Middle frontal gyrus (tissue), 1 donor: ENCODE data around the gene SEMA3A.
"Not testable (repeated sequence)": the region's sequence is repeated elsewhere in the genome, so short reads cannot be mapped to it uniquely, and the experiment has no call there.

ENCODE experiments used
- DNase-seq: peaks from one replicate; pipeline ENCODE4 v3.0.0-alpha.2; 2015; ENCODE audit warnings: low spot score; ENCODE audit errors: extremely low spot score

The SEMA3A gene

DNA sequence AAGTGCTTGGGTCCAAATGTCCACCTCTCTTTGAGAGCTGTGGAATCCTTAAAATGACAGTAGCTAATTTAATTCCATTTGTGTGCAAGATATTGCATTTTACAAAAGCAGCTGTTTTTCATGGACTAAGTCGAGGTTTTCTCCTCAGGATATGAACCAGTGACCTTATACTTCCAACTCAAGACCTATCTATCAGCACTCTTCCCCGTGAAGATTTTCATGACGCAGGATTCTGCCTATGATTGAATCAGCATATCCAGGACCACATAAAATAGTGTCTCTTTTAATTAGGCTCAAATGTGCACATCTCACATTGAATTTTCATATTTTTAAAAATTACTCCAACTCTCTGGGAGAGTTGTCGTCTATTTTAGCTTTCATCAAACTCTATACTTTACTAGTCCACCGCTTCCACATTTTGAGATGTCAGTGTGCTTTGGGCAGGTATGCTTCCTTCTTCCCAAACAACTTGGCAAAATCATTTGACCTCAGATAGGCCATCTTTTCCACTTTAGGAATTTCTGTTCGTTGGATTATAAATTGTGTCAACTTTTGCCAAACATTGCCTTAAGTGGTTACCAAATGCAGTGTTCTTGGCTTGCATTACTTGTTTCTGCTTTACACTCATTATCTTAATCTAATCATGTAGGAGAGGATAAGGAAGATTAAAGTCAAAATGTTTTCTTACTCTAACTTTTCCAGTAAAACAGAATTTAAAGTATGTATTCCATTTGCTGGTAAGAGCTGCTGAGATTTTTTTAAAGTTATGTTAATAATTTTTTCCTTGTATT lies 39.4 kb downstream of the SEMA3A start:
- no peak for DNase-seq

DNA sequence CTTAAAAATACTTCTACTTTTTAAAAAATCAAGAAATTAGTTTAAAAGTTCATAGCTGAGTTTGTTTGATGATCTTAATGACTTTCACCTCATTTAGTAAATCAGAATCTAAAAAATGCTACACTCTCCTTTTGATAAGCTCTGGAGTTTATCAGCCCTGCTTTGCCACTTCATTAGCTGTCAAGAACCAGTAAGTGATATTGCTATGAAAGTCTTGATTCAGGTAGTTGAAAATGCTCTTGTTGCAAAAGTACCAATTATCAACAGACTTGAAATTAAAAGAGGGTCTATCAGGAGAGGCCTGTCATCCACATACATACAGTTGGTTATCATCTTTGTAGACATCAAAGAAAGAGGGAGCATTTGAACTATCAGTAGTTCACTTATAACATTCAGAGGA lies 41.6 kb downstream of the SEMA3A start:
- DNase-seq = no peak

GRCh38 chr7:84150370-84150769 lies 44.2 kb downstream of the SEMA3A start:
- not testable (repeated sequence) for DNase-seq

DNA sequence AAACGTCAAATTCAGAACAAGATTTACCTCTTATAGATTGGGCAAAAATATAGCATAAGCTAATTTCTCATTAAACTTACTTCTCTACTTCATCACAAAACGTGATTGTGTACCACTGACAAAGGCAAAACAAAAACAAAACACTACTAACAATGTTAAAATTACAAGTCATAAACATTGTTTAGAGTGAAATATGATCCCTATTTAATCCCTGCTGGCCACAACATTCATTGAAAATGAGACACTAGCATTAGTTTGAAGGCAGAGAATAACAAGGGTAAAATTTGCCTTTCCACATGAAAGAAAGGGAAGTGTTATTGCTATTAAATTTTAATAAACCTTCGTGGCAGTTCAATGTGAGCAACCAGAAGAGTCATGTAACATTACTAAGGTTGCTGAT lies 45.0 kb downstream of the SEMA3A start:
- DNase-seq = no peak

DNA sequence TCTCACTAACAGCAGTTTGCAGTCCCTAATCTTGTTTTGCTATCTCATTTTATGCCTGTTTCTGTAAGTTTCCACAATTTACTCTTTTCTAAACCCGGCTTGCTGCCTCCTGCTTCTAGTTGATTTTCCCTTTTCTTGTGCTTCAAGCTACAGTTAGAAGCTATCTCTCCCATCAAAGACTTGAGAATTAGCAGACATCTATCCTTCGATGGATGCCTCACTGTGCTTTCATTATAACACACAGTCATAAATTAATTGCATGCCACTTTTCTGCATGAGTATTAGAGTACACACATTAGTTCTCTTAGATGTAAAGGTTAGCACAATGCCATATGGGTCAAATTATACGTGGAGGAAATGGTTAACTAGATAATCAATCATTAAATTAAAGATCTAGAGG lies 48.7 kb downstream of the SEMA3A start:
- no peak for DNase-seq

GRCh38 chr7:84144935-84145334 lies 49.7 kb downstream of the SEMA3A start:
- no peak for DNase-seq

DNA sequence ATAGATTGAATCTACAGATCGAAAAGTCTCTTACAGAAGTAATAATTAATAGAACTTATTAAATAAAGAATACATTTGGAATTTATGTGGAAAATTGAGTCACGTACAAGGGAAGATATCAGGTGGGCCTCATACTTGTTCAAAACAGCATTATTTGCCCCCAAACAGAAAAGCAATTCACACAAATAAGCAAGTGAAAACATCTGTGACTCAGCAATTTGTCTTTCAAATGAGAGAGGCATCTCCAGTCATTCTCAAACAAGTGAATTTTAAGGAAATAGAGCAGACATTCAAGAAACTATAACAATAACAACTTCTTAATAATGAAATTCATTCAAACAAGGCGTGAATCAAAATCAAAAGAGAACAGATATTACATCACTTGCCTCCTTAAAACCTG lies 50.1 kb downstream of the SEMA3A start:
- DNase-seq = no peak

- DNase-seq = no peak
These were observed 51.9 kb downstream of the SEMA3A start for GRCh38 chr7:84142726-84143125.

DNA sequence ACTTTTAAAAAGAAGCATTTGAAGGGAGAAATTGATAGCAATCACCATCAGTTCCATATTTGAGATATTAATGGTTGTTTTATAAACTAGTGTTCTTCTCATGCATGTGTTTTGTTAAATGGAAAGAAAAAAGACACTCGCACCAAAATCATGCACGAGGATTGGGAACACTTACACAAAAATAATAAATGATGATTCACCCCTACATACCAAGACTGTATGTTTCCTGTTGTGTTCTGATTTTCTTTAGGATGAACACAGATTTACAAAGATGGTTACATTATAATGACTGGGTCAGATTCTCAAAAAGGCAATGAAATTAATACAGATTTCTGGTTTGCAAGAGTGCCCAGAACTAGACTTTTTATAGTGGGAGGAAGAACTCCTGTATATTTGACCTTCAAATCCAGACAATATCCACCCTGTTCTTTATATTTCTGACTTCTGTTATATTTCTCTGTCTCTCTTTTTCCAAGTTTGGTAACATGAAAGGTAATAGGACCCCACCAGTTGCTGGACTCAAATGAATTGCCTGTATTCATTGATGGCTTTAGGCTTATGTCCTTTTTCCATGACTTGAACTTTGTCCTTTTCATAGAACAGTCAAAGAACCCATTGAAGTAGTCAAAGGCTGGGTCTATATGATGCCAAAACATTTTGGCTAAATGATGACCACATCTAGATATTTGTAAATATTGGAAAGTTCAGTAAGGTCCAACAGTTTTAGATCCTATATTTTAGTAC lies 54.4 kb downstream of the SEMA3A start:
- no peak for DNase-seq

DNA sequence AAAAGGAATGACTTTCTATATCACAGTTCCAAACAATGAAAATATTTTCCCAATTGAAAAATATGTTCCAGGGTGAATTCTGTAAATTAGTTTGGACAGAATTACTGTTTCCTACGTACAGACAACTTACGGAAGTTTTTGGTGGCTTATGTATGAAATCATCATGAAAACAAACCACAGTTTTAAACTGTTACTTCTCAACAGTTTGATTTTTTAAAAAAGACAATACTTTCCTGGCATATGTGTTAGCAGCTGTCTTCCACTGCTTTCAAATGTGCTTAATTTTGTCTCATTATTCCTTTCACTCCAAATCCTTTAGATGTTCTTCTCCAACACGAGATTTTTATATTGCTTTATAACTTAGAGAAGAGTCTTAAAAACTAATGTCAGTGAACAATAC lies 56.2 kb downstream of the SEMA3A start:
- DNase-seq = no peak

- no peak for DNase-seq
These were observed 56.8 kb downstream of the SEMA3A start for GRCh38 chr7:84137812-84138211.

DNA sequence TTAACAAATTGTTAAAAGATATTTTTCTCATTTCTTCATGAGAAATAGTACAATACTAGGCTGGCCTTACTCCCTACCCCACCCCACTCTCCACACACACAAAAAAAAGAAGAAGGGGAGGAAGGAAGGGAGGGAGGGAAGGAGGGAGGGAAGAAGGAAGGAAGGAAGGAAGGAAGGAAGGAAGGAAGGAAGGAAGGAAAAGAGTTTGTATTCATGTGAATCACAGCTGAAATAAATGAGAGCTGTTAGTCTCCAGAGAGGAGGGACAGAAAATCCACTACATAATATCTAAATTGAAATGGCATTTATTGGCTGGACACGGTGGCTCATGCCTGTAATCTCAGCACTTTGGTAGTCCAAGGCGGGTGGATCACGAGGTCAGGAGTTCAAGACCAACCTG lies 57.8 kb downstream of the SEMA3A start:
- no peak for DNase-seq

GRCh38 chr7:84136336-84136735 lies 58.3 kb downstream of the SEMA3A start:
- no peak for DNase-seq

DNA sequence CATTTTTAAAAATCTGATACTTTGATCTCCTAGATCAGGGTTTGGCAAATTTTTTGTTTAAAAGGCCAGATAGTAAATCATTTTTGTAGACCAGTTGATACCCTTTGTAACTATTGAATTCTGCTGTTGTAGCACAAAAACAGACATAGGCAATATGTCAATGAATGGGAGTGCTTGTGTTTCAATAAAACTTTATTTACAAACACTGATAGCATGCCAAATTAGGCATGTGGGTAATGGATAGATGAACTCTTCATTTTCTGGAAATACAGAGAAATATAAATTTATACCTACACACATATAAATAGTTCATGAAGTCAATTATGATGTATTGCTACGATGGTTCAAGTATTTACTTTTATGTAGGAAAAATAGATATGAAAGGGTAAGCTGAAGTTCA lies 60.4 kb downstream of the SEMA3A start:
- no peak for DNase-seq

DNA sequence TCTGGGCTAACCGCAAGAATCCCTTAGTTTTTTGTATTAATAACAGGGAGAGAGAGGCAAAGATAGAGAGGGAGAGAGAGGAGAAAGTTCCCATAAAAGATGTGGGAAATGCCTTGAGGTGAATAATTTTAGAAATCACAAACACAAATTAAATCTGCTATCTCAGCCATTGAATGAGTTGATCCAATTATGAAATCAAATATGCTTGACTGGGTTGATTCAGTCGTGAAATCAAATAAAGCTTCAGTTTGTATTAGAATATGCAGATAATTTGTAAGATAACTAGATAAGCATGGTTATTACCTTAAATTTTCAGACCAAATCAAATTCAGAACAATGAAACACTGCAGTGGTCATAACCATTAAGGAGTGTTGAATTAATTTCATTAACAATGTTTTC lies 68.9 kb downstream of the SEMA3A start:
- no peak for DNase-seq

DNA sequence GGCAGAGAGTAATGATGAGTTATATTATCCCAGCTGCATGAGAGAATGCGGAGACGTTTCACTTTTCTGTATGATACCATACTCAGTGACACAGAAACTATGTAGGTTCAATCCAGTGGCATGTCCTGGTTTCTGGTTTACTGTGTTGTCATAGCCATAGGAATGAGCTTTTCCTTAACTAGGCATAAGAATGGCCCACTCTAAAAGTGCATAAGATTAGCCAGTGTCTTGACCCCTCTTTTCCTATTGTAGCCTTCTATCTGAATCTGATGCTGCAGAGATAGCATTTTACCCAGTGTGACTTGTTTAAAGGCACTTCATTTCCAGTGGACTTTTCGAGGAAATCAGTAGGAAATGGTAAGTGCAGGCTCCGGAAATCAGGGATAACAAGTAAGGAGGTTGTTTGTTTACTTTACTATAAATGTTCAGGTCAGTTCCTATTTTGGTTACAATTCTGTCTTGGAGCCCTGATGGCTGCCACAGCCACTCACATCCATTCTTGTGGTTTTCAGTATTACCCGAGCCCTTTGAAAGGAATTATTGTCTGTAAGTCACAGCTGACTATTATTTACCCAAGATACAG lies 70.5 kb downstream of the SEMA3A start:
- DNase-seq = no peak

DNA sequence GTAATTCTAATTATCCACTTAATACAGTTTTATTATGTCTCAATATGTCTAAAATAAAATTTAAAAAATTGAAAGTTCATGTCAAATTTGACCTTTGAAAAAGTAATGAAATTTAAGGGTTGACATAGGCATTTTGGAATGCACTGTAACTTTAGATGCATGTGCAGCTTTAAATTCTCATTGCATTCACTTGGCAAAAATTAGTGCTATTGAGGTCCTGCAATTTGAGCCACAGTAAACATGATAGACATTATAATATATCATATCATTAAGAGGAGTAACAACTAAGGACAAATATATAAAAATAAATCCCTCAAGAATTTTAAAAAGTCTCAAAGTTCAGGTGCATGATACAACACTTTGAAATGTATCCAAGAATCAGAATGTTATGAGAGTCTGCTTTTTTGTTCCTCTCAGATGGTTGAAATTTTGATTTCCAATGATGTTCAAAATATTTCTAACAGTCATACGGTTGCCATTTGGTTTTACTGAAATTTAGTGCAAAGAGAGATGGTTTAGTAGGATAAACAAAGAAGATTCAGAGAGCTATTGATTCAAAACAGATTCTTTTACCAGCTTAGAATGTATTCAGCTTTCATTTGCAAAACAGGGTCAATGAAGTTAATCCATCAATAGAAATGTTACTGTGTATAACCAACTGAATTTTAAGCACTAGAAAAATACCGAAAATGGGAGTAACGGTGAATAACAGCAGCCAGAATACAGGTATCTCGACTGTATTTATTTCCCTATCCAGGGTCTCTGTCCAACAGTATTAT lies 71.8 kb downstream of the SEMA3A start:
- no peak for DNase-seq

- DNase-seq = no peak
These were observed 77.3 kb downstream of the SEMA3A start for GRCh38 chr7:84117304-84117703.

GRCh38 chr7:84113906-84114850 lies 80.4 kb downstream of the SEMA3A start:
- no peak for DNase-seq

- no peak for DNase-seq
These were observed 81.3 kb downstream of the SEMA3A start for GRCh38 chr7:84113286-84113685.

DNA sequence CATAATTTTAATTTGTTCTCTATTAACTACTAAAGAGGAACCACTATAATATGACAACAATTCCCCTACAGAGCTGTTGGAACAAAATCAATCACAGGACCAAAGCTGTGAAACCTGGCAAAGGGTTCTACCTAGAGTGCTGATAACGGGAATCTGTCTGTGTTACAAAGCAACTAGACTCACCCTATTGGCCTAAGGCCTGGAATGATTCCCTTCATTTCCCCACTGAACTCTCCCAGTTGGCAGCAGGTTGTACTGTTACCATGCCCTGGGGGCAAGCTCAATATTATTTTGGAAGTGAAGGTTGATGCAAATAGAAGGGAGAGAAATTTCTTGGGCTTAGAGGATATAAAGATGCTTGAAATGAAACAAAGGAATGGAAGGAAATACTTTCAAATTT lies 81.8 kb downstream of the SEMA3A start:
- DNase-seq = no peak
